SK-N-SH (cell line): ENCODE measurements around the gene CAMK4. TPM values are rescaled to one million over a fixed set of nuclear protein-coding genes. Genes with fewer than 3 reads are reported as not detected.

Experiments
- CTCF ChIA-PET: fragments of 300-600, 350-600 bp; formaldehyde crosslinking; extraction: SDS; loops from one replicate; lab custom pipeline; 2021; lab: Yijun Ruan, JAX
- POLR2A ChIA-PET: fragments of 350-600 bp; sonication (Branson Sonifier 250); formaldehyde crosslinking; extraction: SDS; loops from one replicate; lab custom pipeline; 2020; ENCODE audit warnings: antibody characterized with exemption, inconsistent platforms; lab: Yijun Ruan, JAX
- DNase-seq: peaks from one replicate; pipeline ENCODE4 v3.0.0; 2012
- H2AFZ ChIP-seq: fragments of 200-600 bp; sonication (generic); 2 replicates; pipeline ENCODE4 v1.8.1; 2016; ENCODE audit warnings: antibody characterized with exemption, mild to moderate bottlenecking, low read depth
- H3F3A ChIP-seq: fragments of 200-600 bp; sonication (generic); replicated peaks from 2 replicates; pipeline ENCODE3; 2016; ENCODE audit warnings: antibody characterized with exemption, mild to moderate bottlenecking; ENCODE audit not compliant: insufficient read depth
- H3K27ac ChIP-seq, 2 experiments: fragments of 200-500 bp in 1 of 2; fragments of 200-600 bp in 1 of 2; sonication (Bioruptor generic) in 1 of 2; sonication (generic), shearing (Covaris generic) in 1 of 2; 2 replicates each; pipeline versions ENCODE4 v1.5.1 to v1.6.1; 2014 to 2016; ENCODE audit warnings: low read depth in 2 of 2, inconsistent platforms in 1 of 2, low read length in 1 of 2, mild to moderate bottlenecking in 1 of 2, mixed read lengths in 1 of 2
- H3K27me3 ChIP-seq: fragments of 200-600 bp; sonication (generic), shearing (Covaris generic); 2 replicates; pipeline ENCODE4 v1.6.1; 2016; ENCODE audit warnings: mixed run types; ENCODE audit not compliant: insufficient read depth
- H3K36me3 ChIP-seq, 2 experiments: fragments of 200-500 bp in 1 of 2; fragments of 200-600 bp in 1 of 2; sonication (Bioruptor generic) in 1 of 2; sonication (generic) in 1 of 2; replicated peaks in 1 of 2; 2 replicates each; pipeline versions ENCODE3 to v1.5.1; 2014 to 2016; ENCODE audit warnings: low read length in 1 of 2, mild to moderate bottlenecking in 1 of 2; ENCODE audit not compliant: insufficient read depth in 2 of 2, control insufficient read depth in 1 of 2
- H3K4me1 ChIP-seq, 2 experiments: fragments of 200-500 bp in 1 of 2; fragments of 200-600 bp in 1 of 2; sonication (Bioruptor generic) in 1 of 2; sonication (generic), shearing (Covaris generic) in 1 of 2; 2 replicates each; pipeline versions ENCODE4 v1.5.1 to v1.6.1; 2014 to 2016; ENCODE audit warnings: low read depth in 1 of 2, low read length in 1 of 2, mixed run types in 1 of 2; ENCODE audit not compliant: insufficient read depth in 2 of 2, control insufficient read depth in 1 of 2
- H3K4me2 ChIP-seq: fragments of 200-600 bp; sonication (generic), shearing (Covaris generic); 2 replicates; pipeline ENCODE4 v1.6.1; 2017; ENCODE audit warnings: mixed run types
- H3K4me3 ChIP-seq, 2 experiments: fragments of 200-500 bp in 1 of 2; fragments of 200-600 bp in 1 of 2; sonication (Bioruptor generic) in 1 of 2; sonication (generic), shearing (Covaris generic) in 1 of 2; 2 replicates each; pipeline versions ENCODE4 v1.5.1 to v1.8.1; 2014 to 2016; ENCODE audit warnings: low read depth in 2 of 2, inconsistent platforms in 1 of 2, low read length in 1 of 2, mild to moderate bottlenecking in 1 of 2, mixed read lengths in 1 of 2, moderate library complexity in 1 of 2
- H3K79me2 ChIP-seq: fragments of 200-600 bp; sonication (generic); 2 replicates; pipeline ENCODE4 v1.8.1; 2017; ENCODE audit warnings: mild to moderate bottlenecking; ENCODE audit not compliant: insufficient read depth
- H3K9ac ChIP-seq: fragments of 200-600 bp; sonication (generic); 2 replicates; pipeline ENCODE4 v1.6.1; 2017; ENCODE audit warnings: mixed run types
- H3K9me2 ChIP-seq: fragments of 200-600 bp; sonication (generic); 2 replicates; pipeline ENCODE4 v1.6.1; 2017; ENCODE audit warnings: mixed run types
- H3K9me3 ChIP-seq: fragments of 200-600 bp; sonication (generic); 2 replicates; pipeline ENCODE4 v1.6.1; 2017; ENCODE audit warnings: mixed run types, mild to moderate bottlenecking, moderate library complexity
- H4K20me1 ChIP-seq: fragments of 200-600 bp; sonication (generic); 2 replicates; pipeline ENCODE4 v1.6.1; 2017; ENCODE audit warnings: mild to moderate bottlenecking, mixed run types; ENCODE audit not compliant: insufficient read depth
- CHD2 ChIP-seq: fragments of 150-350 bp; IDR thresholded peaks from 2 replicates; pipeline ENCODE4 v1.6.1; 2018; ENCODE audit warnings: low read length; ENCODE audit not compliant: partially characterized antibody
- FOSL2 ChIP-seq: IDR thresholded peaks from 2 replicates; pipeline ENCODE4 v1.4.0; 2012; ENCODE audit warnings: low read depth, mild to moderate bottlenecking, moderate library complexity, borderline replicate concordance
- NFIC ChIP-seq: IDR thresholded peaks from 2 replicates; pipeline ENCODE4 v1.4.0; 2012; ENCODE audit warnings: borderline replicate concordance
- NRF1 ChIP-seq: IDR thresholded peaks from 2 replicates; pipeline ENCODE4 v1.6.1; 2012; ENCODE audit warnings: low read depth, mild to moderate bottlenecking, low read length
- RAD21 ChIP-seq: IDR thresholded peaks from 2 replicates; pipeline ENCODE4 v1.6.1; 2012; ENCODE audit warnings: mild to moderate bottlenecking, low read length
- RCOR1 ChIP-seq: fragments of 150-350 bp; IDR thresholded peaks from 2 replicates; pipeline ENCODE4 v1.6.1; 2017; ENCODE audit warnings: antibody characterized with exemption, low read length
- REST ChIP-seq: IDR thresholded peaks from 2 replicates; pipeline ENCODE4 v1.6.1; 2012; ENCODE audit warnings: mild to moderate bottlenecking, low read depth, low read length, moderate library complexity
- RXRA ChIP-seq: IDR thresholded peaks from 2 replicates; pipeline ENCODE4 v1.4.0; 2012; ENCODE audit warnings: low read depth, mild to moderate bottlenecking, borderline replicate concordance
- SIN3A ChIP-seq: IDR thresholded peaks from 2 replicates; pipeline ENCODE4 v1.6.1; 2012; ENCODE audit warnings: low read depth, mild to moderate bottlenecking, low read length, moderate library complexity, borderline replicate concordance
- TCF12 ChIP-seq: IDR thresholded peaks from 2 replicates; pipeline ENCODE4 v1.4.0; 2012
- USF1 ChIP-seq: IDR thresholded peaks from 2 replicates; pipeline ENCODE4 v1.4.0; 2012; ENCODE audit warnings: low read depth, borderline replicate concordance
- YY1 ChIP-seq: IDR thresholded peaks from 2 replicates; pipeline ENCODE4 v1.4.0; 2012; ENCODE audit warnings: low read depth, mild to moderate bottlenecking
- ZBTB33 ChIP-seq: IDR thresholded peaks from 2 replicates; pipeline ENCODE4 v1.4.0; 2012; ENCODE audit warnings: low read depth, borderline replicate concordance
- WGBS: methylation state at CpG from one replicate; pipeline ENCODE4 v1.1.6; 2017; ENCODE audit warnings: low lambda C conversion rate; 5-methylcytosine and 5-hydroxymethylcytosine counted together
- polyA plus RNA-seq, 3 experiments: library from polyadenylated mRNA; depleted of rRNA; stranded (reverse); fragments of >200 nt; gene quantifications; 2 replicates each; pipeline ENCODE4 v1.2.3, GENCODE V29; 2012

The CAMK4 gene
- polyA plus RNA-seq, 1 of the 3 experiments (the other 2 are of a cell fraction) = 4.1 TPM

GRCh38 chr5:111262153-111262552 lies 38.0 kb downstream of the CAMK4 start:
- Histone ChIP-seq H3F3A (no peaks in the 10 kb centered on the region), H3K27ac (no peak overlapping the region), H3K27me3 (no peaks in the 10 kb centered on the region), H3K36me3 (no peaks in the 10 kb centered on the region), H3K79me2 (no peaks in the 10 kb centered on the region), H2AFZ (no peak overlapping the region), H3K4me2 (no peak overlapping the region), H3K9me3 (no peaks in the 10 kb centered on the region), H3K4me3 (no peak overlapping the region), H4K20me1 (no peaks in the 10 kb centered on the region), H3K9me2 (no peaks in the 10 kb centered on the region), H3K4me1 (no peaks in the 10 kb centered on the region), H3K9ac (no peak overlapping the region)
- TF ChIP-seq RCOR1 (no peak), ZBTB33 (no peak), TCF12 (no peak), REST (no peak), SIN3A (no peak), RXRA (no peak), RAD21 (no peak), NFIC (no peak), USF1 (no peak), YY1 (no peak), NRF1 (no peak), CHD2 (no peak), FOSL2 (no peak)
- ChIA-PET CTCF (no interaction called here), POLR2A (no interaction called here)
- no peak for DNase-seq
- WGBS = 83% methylated on average over 2 of the region's 2 CpGs
